M059J (cell line): ENCODE results near the gene CYFIP2. TPM values are rescaled to one million over a fixed set of nuclear protein-coding genes. Genes with fewer than 3 reads are reported as not detected.
A peak's percentile ranks its signal among the peaks of the same experiment; 100 is the strongest.
"Not testable (repeated sequence)": the region's sequence is repeated elsewhere in the genome, so short reads cannot be mapped to it uniquely, and the experiment has no call there.

Experiments used
- DNase-seq: peaks from one replicate; pipeline ENCODE4 v3.0.0-alpha.2; 2012; ENCODE audit warnings: low read depth
- total RNA-seq: library from RNA; depleted of rRNA; stranded (reverse); fragments of >200 nt; shearing (Covaris generic); gene quantifications from 2 replicates; pipeline ENCODE4 v1.2.3, GENCODE V29; 2014; rRNA removed

Gene CYFIP2
- total RNA-seq, 1 experiment from 2014 or later = 0.39 TPM

- no peak for DNase-seq
Measured at GRCh38 chr5:157390133-157390532, 124.2 kb downstream of the CYFIP2 start.

- peak; percentile 99 for DNase-seq
Measured at GRCh38 chr5:157390551-157391297, 124.8 kb downstream of the CYFIP2 start.

GRCh38 chr5:157398305-157398704 lies 132.4 kb downstream of the CYFIP2 start:
- DNase-seq = no peak

- DNase-seq = no peak
Measured at GRCh38 chr5:157400741-157401495, 135.0 kb downstream of the CYFIP2 start.

- no peak for DNase-seq
Measured at GRCh38 chr5:157415838-157416237, 149.9 kb downstream of the CYFIP2 start.

GRCh38 chr5:157419521-157419920 lies 153.6 kb downstream of the CYFIP2 start:
- not testable (repeated sequence) for DNase-seq

GRCh38 chr5:157429920-157430319 lies 164.0 kb downstream of the CYFIP2 start:
- DNase-seq = not testable (repeated sequence)

- DNase-seq = peak; percentile 66
Measured at GRCh38 chr5:157431544-157432200, 165.7 kb downstream of the CYFIP2 start.

GRCh38 chr5:157434096-157434495 lies 168.2 kb downstream of the CYFIP2 start:
- DNase-seq = no peak

GRCh38 chr5:157443041-157443549 lies 177.2 kb downstream of the CYFIP2 start:
- no peak for DNase-seq

GRCh38 chr5:157444224-157444623 lies 178.3 kb downstream of the CYFIP2 start:
- DNase-seq = no peak

Other genes starting within 250 kb of the CYFIP2 start
- gene HAVCR1, start 207.0 kb upstream of the CYFIP2 start, total RNA-seq = not detected in 2 replicates
- gene HAVCR2, start 157.1 kb upstream of the CYFIP2 start, total RNA-seq = 0.84 and 3.9 TPM in 2 replicates
- 13.7 and 16.3 TPM in 2 replicates for gene MED7, start 123.3 kb upstream of the CYFIP2 start, total RNA-seq
- not detected in 2 replicates for gene GARIN3, start 99.9 kb upstream of the CYFIP2 start, total RNA-seq
- 0.10 TPM in 1 of 2 replicates, not detected in the other for gene ITK, start 85.3 kb upstream of the CYFIP2 start, total RNA-seq
- 0.44 and 1.4 TPM in 2 replicates for gene NIPAL4, start 194.1 kb downstream of the CYFIP2 start, total RNA-seq